HG03521 (cell line): Measurements from ENCODE around the gene TEX261.
"Not testable (repeated sequence)": the region's sequence is repeated elsewhere in the genome, so short reads cannot be mapped to it uniquely, and the experiment has no call there.

Source experiments
- ATAC-seq: cut with Tn5 transposase; IDR thresholded peaks from one replicate; pipeline ENCODE4 v1.9.1; 2021; ENCODE audit warnings: mild to moderate bottlenecking, moderate library complexity; ENCODE audit not compliant: unreplicated experiment

Gene TEX261

GRCh38 chr2:71000780-71001591 lies 6.3 kb upstream of the TEX261 start:
- peak; percentile 78 for ATAC-seq

- ATAC-seq, result not testable (repeated sequence)
Observed at GRCh38 chr2:70999931-71000330, 5.3 kb upstream of the TEX261 start.

GRCh38 chr2:70999362-70999761 lies 4.7 kb upstream of the TEX261 start:
- ATAC-seq, result no peak

- ATAC-seq, result not testable (repeated sequence)
Observed at GRCh38 chr2:70998885-70999284, 4.2 kb upstream of the TEX261 start.

GRCh38 chr2:70995426-70995729 lies 705 bp upstream of the TEX261 start:
- peak; percentile 26 for ATAC-seq

GRCh38 chr2:70994009-70994698 lies 519 bp downstream of the TEX261 start:
- peak; percentile 25 for ATAC-seq

GRCh38 chr2:70992945-70993853 lies 1.5 kb downstream of the TEX261 start:
- ATAC-seq, result no peak

- no peak for ATAC-seq
Observed at GRCh38 chr2:70991742-70992141, 2.9 kb downstream of the TEX261 start.

GRCh38 chr2:70991142-70991541 lies 3.5 kb downstream of the TEX261 start:
- ATAC-seq, result no peak

- ATAC-seq, result no peak
Observed at GRCh38 chr2:70990216-70990615, 4.5 kb downstream of the TEX261 start.

- no peak for ATAC-seq
Observed at GRCh38 chr2:70988726-70989648, 5.7 kb downstream of the TEX261 start.

GRCh38 chr2:70988151-70988550 lies 6.5 kb downstream of the TEX261 start:
- ATAC-seq, result no peak

- no peak for ATAC-seq
Observed at GRCh38 chr2:70987386-70987785, 7.3 kb downstream of the TEX261 start.

GRCh38 chr2:70986499-70987189 lies 8.0 kb downstream of the TEX261 start:
- ATAC-seq, result no peak

- no peak for ATAC-seq
Observed at GRCh38 chr2:70985956-70986355, 8.7 kb downstream of the TEX261 start.

- ATAC-seq, result no peak
Observed at GRCh38 chr2:70985283-70985688, 9.4 kb downstream of the TEX261 start.

GRCh38 chr2:70984576-70985282 lies 9.9 kb downstream of the TEX261 start:
- ATAC-seq, result peak; percentile 97

GRCh38 chr2:70984228-70984575 lies 10.5 kb downstream of the TEX261 start:
- no peak for ATAC-seq

GRCh38 chr2:70983506-70984227 lies 11.0 kb downstream of the TEX261 start:
- no peak for ATAC-seq
